Stimulated activated CD4-positive, alpha-beta T cell treated with anti-CD3 and anti-CD28 coated beads, Interleukin-12 subunit alpha, Interleukin-12 subunit beta, amount 100 ng/mL, for 48 hours (primary cell): ENCODE data around the gene BMP7.

Experiments
- DNase-seq, 3 donors: peaks; one replicate each; pipeline ENCODE4 v3.0.0-alpha.2; 2020; ENCODE audit warnings: low read depth in 2 of 3, low spot score in 1 of 3

Gene BMP7

GRCh38 chr20:57266291-57267157 is at the start of gene BMP7:
BMP7 (minus strand) TSS chr20:57266641; CDS start chr20:57266122, 519 bp downstream.
- DNase-seq, result no peak

- DNase-seq, result no peak
These were observed 49.6 kb upstream of the BMP7 start for GRCh38 chr20:57315976-57316480.

- DNase-seq, result no peak
These were observed 48.9 kb upstream of the BMP7 start for GRCh38 chr20:57315083-57315975.

- no peak for DNase-seq
These were observed 47.5 kb upstream of the BMP7 start for GRCh38 chr20:57313951-57314350.

- DNase-seq, result no peak
These were observed 46.8 kb upstream of the BMP7 start for GRCh38 chr20:57313230-57313629.

- no peak for DNase-seq
These were observed 45.7 kb upstream of the BMP7 start for GRCh38 chr20:57312138-57312537.

GRCh38 chr20:57310821-57311514 is 44.5 kb upstream of the BMP7 start:
- no peak for DNase-seq

GRCh38 chr20:57309544-57310115 is 43.2 kb upstream of the BMP7 start:
- DNase-seq, result no peak

GRCh38 chr20:57308451-57309271 is 42.2 kb upstream of the BMP7 start:
- DNase-seq, result no peak

- DNase-seq, result no peak
These were observed 40.3 kb upstream of the BMP7 start for GRCh38 chr20:57306747-57307146.

GRCh38 chr20:57301026-57301425 is 34.6 kb upstream of the BMP7 start:
- no peak for DNase-seq

- no peak for DNase-seq
These were observed 32.0 kb upstream of the BMP7 start for GRCh38 chr20:57298457-57298856.

- DNase-seq, result no peak
These were observed 28.1 kb upstream of the BMP7 start for GRCh38 chr20:57294550-57294949.

GRCh38 chr20:57293995-57294394 is 27.6 kb upstream of the BMP7 start:
- no peak for DNase-seq

GRCh38 chr20:57292611-57293010 is 26.2 kb upstream of the BMP7 start:
- no peak for DNase-seq

GRCh38 chr20:57291694-57292093 is 25.3 kb upstream of the BMP7 start:
- DNase-seq, result no peak

GRCh38 chr20:57291003-57291402 is 24.6 kb upstream of the BMP7 start:
- DNase-seq, result no peak

GRCh38 chr20:57290178-57290484 is 23.7 kb upstream of the BMP7 start:
- no peak for DNase-seq

GRCh38 chr20:57289391-57290177 is 23.1 kb upstream of the BMP7 start:
- no peak for DNase-seq
